GM21717 (cell line): ENCODE results near the gene KCTD16.
A peak's percentile ranks its signal among the peaks of the same experiment; 100 is the strongest.

Experiments
- ATAC-seq: cut with Tn5 transposase; IDR thresholded peaks from one replicate; pipeline ENCODE4 v1.9.1; 2021; ENCODE audit warnings: mild to moderate bottlenecking, moderate library complexity; ENCODE audit not compliant: unreplicated experiment

KCTD16 gene

GRCh38 chr5:144281784-144282183, 111.1 kb downstream of the KCTD16 start:
- ATAC-seq, result no peak

DNA sequence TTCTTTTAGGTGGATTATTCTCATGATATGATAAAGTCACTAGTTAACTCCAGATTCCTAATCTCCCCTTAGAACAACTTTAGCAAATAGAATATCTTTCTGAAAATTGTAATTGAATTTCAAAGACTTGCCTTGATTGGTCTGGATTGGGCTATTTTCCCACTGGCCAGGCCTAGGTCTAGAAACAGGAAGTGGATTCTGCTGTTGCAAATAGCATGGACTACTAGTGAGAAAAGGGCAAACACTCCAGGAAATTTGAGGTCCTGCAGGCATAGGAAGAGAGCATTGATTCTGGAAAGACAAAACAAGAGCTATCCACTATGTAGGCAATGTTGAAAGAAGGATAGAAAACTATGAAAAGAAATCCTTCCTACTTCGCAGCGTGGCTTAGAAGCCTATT, 113.4 kb downstream of the KCTD16 start:
- ATAC-seq, result no peak

- no peak for ATAC-seq
Observed at GRCh38 chr5:144284931-144285502, 114.3 kb downstream of the KCTD16 start.

DNA sequence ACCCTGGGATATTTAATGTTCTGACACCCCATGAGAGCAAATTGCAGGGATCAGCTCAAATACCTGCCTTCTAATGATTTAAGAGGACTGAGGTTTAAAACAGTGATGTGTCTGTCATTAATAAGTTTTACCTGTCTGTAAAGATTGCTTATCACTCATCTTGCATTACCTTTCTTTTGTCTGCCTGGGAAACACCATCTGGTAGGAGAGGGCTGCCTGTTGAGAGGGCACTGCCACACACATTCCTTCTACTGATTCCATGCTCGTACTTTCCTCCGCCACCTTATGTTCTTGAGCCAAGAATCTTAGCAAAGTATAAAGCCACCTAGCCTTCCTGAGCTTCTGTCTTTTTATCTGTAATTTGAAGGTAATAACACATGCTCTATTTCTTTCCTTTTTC, 118.6 kb downstream of the KCTD16 start:
- ATAC-seq, result no peak

DNA sequence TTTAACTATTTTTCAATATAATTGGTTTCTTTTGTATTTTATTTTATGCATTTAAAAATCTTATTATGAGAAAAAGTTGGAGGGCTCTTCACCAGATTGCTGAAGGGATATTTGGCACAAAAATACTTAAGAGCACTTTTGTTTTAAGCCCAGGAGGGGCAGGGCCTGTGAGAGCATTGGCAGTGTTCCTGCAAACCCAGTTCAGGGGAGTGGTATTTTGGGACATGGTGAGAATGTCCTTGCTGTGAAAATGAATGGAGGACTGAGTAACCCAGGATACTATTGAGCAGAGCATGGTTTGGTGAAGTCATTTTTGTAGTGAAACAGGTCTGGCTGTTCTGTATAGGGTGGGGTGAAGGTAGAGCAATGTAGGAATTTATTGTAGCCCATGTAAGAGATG, 121.4 kb downstream of the KCTD16 start:
- ATAC-seq, result no peak

- no peak for ATAC-seq
Observed at GRCh38 chr5:144295284-144295683, 124.6 kb downstream of the KCTD16 start.

GRCh38 chr5:144297081-144297480, 126.4 kb downstream of the KCTD16 start:
- no peak for ATAC-seq

DNA sequence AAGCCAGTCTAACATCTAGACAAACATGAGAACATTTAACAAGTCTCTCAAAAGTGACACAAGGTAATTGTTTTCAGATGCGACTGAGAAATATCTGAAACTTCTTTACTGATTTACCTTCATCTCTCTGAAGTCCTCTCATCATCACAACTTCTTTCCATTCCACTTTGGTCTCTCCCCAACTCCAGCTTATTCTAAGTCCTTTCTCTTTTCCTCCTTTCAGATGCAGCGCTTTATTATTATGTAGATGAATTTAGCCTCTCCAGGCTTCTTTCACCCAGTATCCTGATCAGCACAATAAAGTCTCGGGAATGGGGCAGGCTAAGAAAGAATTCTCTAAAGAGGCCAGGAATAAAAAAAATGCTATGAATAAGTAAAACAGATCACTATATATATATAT, 128.0 kb downstream of the KCTD16 start:
- no peak for ATAC-seq

DNA sequence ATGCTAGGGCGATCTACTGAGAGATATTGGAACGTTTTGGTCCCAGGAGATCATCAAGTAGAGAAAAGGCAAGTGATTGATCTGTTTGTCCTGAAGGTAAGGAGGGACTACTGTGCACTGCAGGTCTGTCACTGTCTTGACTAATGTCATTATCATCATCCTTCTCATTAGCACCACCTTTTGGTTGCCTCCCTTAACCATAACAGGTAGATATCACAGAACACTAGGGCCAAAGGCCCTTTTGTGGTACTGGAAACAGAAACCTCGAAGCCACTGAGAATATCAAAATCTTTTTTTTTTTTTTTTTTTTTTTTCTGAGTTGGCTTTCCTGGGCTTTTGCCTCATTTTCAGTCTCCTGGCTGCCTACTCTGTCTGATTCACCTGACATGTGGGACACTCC, 134.0 kb downstream of the KCTD16 start:
- ATAC-seq, result peak; percentile 71

GRCh38 chr5:144307736-144308135, 137.1 kb downstream of the KCTD16 start:
- no peak for ATAC-seq

GRCh38 chr5:144308174-144308573, 137.5 kb downstream of the KCTD16 start:
- ATAC-seq, result no peak

- no peak for ATAC-seq
Observed at GRCh38 chr5:144308906-144309670, 138.4 kb downstream of the KCTD16 start.

GRCh38 chr5:144310621-144311020, 139.9 kb downstream of the KCTD16 start:
- no peak for ATAC-seq

DNA sequence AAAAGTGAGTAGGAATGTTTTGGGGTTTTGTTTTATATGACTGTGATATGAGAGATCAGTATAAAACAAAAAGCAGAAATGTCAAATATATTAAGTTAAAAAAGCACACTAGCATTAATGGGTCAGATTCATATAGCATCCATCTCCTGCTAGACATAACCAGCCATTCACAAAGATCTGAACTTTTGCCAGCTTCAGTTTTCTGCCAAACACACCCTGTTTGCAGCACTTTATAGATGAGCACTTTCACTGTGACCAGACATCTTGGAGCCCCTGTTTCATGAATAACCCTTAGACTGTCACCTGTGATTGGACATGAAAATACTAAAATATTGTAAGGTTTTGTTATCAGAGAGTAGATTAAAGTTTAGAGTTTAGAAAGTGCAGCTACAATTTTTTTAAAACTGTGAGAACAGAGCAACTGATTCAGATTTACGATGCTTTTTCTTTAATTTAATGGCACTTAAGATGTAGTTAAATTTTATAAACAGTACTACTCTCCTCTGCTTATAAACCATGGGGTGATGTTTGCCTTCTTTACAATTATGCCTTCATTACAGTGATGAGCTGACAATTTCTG, 142.6 kb downstream of the KCTD16 start:
- no peak for ATAC-seq

DNA sequence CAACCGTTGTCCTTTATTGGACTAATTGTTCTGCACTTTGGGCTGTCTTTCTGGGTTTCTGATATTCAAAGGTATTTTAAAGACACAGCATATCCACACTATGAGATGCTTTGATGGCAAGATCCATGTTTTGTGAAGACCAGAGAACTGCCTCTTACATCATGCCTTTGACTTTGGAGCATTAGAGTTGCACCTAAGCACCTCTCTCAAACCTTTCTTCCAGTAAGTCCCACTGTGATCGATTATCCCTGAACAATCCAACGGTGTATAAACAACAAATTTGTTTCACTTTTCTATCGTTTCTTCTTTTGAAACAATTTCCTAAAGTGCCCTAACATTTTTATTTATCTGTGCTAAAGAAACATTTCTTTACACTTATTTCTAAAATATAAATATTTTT, 144.4 kb downstream of the KCTD16 start:
- no peak for ATAC-seq

DNA sequence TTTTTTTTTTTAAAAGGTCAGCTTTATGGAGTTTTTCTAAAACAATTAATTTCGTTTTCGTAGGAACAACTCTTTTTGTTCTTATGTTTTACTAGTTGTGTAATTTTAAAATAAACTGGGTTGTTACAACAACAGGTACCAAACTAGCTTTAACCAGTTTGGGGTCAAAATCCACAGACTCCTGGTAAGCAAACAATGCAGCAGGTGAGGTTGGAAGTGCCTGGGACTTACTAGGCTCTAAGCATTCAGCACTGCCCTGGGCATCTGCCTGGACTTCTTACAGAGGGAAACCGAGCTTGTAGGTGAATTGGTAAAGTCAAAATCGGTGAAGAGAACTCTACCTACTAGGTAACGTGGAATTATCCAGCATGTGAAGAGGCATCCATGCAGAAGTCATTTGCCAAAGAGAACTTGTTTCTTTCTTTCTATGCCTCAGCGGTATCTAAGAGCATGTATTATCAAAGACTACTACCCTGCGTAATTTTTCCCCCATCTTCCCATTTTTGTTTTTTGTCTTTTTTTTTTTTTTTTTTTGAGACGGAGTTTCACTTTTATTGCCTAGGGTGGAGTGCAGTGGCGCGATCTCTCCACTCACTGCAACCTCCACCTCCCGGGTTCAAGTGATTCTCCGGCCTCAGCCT, 145.4 kb downstream of the KCTD16 start:
- no peak for ATAC-seq

- ATAC-seq, result no peak
Observed at GRCh38 chr5:144318011-144318410, 147.3 kb downstream of the KCTD16 start.

DNA sequence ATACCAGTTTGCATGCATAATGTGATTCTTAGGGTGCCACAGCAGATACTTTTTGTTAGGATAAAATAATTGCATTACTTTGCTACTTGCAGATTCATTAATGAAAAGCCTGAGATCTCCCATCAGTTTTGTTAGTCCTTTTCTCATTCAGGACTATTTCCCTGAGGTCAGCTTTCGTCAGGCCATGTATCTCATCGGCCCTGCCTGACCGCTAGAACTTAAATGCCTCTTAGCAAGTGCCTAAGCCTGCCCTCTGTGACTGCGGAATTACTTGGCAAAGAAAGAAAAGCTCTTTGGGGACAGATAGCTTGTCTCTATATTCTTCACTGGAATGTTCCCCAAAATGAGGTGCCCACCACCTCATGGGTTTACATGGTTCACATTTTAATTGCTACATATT, 147.8 kb downstream of the KCTD16 start:
- no peak for ATAC-seq

GRCh38 chr5:144323181-144323580, 152.5 kb downstream of the KCTD16 start:
- ATAC-seq, result no peak

DNA sequence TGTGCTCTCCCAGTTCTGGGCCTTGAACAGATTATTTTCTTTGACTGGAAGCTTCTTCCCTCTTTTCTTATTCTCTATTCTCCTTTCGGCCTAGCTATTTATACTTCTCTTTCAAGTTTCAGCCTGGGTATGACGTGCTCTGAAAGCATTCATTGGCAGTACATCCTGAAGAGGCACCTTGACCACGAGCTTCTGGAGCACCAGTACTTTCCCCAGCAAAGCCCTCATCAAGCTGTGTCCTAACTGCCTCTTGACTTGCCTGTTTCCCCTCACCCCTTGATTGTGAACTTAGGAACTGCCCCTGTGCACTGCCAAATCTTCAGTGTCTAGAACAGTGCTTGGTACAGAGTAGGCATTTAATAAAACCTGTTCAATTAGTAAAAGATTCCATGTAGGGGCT, 154.9 kb downstream of the KCTD16 start:
- ATAC-seq, result no peak

GRCh38 chr5:144328494-144328893, 157.8 kb downstream of the KCTD16 start:
- ATAC-seq, result no peak

GRCh38 chr5:144328980-144329379, 158.3 kb downstream of the KCTD16 start:
- no peak for ATAC-seq
